ENCODE data around the gene KRTCAP3. TPM values are rescaled to one million over a fixed set of nuclear protein-coding genes. Genes with fewer than 3 reads are reported as not detected.

The KRTCAP3 gene
- total RNA-seq, 1 donor from 2014 or later = not detected

DNA sequence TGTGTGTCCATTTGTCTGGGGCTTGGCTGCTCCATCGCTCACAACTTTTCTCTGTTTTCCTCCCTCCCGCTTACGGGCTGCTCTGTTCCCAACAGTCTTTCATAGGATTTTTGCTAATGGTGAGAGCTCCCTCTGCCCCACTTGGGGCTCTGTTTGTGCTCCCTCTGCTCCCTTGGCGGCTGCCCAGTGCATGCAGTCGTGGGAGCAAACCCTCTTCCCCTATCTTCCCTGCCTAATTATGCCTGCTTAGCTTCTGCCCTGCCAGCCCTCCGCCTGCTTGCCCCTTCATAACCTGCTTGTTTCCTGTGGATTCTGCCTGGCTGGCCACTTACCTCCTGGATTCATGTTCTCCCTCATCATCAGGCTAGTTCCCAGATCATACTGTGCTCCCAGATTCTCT is 6.6 kb upstream of the KRTCAP3 start:
- DNase-seq (ENCODE audit: low spot score in 2 of 2) (no peak), FAIRE-seq (no peak)

- DNase-seq (ENCODE audit: low spot score in 2 of 2) (no peak), FAIRE-seq (no peak)
Measured at GRCh38 chr2:27441226-27441926, 805 bp upstream of the KRTCAP3 start.

DNA sequence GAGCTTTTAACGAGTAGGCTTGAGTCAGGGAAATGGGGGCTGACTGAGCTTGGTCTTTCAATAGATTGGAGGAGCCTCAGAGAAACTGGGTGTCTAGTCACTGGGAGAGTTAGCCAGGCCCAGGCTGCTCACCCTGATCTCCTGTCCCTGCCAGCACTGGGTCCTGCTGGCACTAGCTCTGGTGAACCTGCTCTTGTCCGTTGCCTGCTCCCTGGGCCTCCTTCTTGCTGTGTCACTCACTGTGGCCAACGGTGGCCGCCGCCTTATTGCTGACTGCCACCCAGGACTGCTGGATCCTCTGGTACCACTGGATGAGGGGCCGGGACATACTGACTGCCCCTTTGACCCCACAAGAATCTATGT is 720 bp downstream of the KRTCAP3 start:
- FAIRE-seq = no peak

GRCh38 chr2:27445155-27445554 is 3.0 kb downstream of the KRTCAP3 start:
- DNase-seq (ENCODE audit: low spot score in 2 of 2) (no peak), FAIRE-seq (no peak)

More for the DNA sequence above, 720 bp downstream of the KRTCAP3 start:
- no peak for DNase-seq (ENCODE audit: low spot score in 2 of 2)

- DNase-seq (ENCODE audit: low spot score in 2 of 2) (no peak), FAIRE-seq (no peak)
Measured at GRCh38 chr2:27445615-27446014, 3.4 kb downstream of the KRTCAP3 start.

GRCh38 chr2:27446057-27446456 is 3.9 kb downstream of the KRTCAP3 start:
- DNase-seq (ENCODE audit: low spot score in 2 of 2) (no peak), FAIRE-seq (no peak)

DNA sequence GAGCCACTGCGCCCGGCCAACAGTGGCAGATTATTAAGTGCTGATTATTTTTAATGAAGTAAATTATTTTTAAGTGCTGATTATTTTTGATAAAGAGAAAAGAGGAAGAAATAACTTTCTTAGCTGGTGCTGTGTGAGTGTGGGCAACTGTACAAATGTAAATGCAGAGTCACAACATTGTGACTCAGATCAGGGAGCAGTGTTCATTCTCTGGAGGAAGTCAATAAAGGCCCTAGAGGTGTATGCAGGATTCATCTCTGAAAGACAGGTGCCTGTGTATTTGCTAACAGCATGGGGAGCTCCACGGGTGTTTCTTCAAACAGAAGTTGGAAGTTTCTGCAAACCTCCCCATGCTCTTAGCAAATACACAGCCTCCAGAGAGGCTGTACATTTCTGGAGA is 6.2 kb downstream of the KRTCAP3 start:
- no peak for DNase-seq (ENCODE audit: low spot score in 2 of 2)
- no peak for FAIRE-seq

GRCh38 chr2:27451095-27451494 is 8.9 kb downstream of the KRTCAP3 start:
- DNase-seq (ENCODE audit: low spot score in 2 of 2) (no peak), FAIRE-seq (no peak)

DNA sequence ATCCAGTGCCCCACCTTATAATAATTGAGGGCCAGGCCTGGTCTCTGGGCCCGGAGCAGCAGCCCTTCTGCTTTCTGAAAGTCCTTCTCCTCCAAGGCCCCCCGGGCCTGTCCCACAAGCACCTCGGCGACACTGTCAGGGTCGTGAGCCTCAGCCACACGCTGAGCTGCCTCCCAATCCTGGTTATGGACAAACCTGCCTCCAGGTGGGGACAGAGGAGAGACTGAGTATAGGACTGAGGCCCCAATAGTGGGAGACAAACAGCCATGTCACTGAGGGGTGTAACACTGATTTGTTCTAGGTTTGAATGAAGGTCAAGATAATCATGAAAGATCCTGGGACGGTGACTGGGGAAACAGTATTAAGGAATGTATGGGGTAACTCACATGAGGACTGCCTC is 11.8 kb downstream of the KRTCAP3 start:
- no peak for DNase-seq (ENCODE audit: low spot score in 2 of 2)
- no peak for FAIRE-seq

DNA sequence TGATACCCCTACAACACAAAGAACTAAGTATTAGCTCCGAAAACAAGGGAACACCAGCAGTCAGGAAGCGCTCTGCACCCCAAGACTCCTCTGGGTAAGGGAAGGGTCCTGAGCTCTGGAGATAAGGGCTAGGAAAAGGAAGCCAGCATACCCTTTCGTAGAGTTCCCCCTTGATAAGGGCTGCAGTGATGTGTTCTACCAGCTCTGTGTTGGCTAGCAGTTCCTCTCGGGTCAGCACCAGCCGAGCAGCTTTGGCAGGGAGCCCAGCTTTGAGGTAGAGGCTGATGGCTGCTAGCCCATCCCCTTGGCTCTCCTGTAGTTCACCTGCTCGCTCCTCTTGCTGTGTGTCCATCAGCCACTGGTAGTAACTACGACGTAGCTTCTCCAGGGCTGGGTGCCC is 18.9 kb downstream of the KRTCAP3 start:
- FAIRE-seq (no peak), DNase-seq (ENCODE audit: low spot score in 2 of 2) (no peak)

DNA sequence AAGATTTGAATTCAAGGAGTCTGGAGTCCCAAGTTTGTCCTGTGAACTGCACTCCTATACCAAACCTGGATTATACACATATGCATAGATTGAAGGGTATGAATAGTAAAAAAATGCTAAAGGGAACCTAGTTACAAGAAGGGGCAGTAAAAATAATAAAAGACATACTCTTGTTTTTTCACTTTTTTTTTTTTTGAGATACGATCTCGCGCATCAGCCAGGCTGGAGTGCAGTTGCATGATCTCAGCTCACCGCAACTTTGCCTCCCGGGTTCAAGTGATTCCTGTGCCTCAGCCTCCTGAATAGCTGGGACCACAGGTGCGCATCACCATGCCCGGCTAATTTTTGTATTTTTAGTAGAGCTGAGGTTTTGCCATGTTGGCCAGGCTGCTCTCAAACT is 22.3 kb downstream of the KRTCAP3 start:
- no peak for FAIRE-seq
- no peak for DNase-seq (ENCODE audit: low spot score in 2 of 2)

DNA sequence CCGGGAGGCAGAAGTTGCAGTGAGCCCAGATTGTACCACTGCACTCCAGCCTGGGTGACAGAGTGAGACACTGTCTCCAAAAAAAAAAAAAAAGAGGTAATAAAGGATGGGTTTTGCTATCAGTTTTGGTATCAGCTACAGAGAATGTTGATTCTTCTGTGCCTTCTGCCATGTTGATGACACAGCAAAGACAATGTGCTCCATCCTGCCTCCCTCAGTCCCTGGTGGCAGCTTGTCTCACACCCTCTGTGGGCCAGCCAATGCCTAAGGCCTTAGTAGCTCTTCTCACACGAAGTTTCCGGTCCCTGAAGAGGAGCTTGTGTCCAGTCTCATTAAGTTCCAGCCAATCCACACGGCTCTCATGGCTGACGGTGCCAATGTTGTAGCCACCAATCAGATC is 29.8 kb downstream of the KRTCAP3 start:
- DNase-seq (ENCODE audit: low spot score in 2 of 2) = no peak

DNA sequence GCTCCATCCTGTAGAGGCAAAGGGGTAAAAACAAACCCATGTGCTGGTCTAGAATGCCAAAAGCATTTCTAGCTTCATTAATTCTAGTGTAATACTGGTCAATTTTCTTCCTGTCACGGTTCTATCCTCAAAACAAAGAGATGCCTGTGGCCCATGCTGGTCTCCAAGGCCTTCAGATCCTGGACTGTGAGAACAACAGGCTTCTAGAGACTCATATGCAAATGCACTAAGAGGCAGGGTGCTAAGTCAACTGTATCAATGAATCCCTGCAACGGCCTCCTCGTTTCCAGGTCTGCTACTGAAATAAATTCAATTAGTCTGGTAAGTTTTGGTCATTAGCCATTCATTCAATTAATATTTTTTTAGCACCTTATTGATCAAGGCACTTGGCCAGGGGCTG is 43.3 kb downstream of the KRTCAP3 start:
- FAIRE-seq (no peak), DNase-seq (ENCODE audit: low spot score in 2 of 2) (no peak)

More for the DNA sequence above, 29.8 kb downstream of the KRTCAP3 start:
- FAIRE-seq = no peak

DNA sequence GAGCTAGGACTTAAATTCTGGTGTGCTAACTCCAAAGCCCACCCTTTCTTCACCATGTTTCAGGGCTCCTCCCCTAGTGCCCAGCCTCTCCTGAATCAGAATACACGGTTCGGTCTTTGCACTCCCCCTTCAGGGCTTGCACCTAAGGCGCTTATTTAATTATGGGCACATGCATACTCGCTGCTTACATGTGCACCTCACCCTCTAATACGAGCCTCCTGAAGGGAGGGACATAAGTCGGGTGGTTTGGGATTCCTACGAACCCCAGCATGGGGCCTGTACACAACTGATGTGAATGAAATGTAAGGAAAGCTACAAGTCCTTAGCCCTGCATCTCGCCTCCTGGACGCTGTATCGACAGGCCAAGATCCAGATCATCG is 46.9 kb downstream of the KRTCAP3 start:
- FAIRE-seq (no peak), DNase-seq (ENCODE audit: low spot score in 2 of 2) (no peak)

DNA sequence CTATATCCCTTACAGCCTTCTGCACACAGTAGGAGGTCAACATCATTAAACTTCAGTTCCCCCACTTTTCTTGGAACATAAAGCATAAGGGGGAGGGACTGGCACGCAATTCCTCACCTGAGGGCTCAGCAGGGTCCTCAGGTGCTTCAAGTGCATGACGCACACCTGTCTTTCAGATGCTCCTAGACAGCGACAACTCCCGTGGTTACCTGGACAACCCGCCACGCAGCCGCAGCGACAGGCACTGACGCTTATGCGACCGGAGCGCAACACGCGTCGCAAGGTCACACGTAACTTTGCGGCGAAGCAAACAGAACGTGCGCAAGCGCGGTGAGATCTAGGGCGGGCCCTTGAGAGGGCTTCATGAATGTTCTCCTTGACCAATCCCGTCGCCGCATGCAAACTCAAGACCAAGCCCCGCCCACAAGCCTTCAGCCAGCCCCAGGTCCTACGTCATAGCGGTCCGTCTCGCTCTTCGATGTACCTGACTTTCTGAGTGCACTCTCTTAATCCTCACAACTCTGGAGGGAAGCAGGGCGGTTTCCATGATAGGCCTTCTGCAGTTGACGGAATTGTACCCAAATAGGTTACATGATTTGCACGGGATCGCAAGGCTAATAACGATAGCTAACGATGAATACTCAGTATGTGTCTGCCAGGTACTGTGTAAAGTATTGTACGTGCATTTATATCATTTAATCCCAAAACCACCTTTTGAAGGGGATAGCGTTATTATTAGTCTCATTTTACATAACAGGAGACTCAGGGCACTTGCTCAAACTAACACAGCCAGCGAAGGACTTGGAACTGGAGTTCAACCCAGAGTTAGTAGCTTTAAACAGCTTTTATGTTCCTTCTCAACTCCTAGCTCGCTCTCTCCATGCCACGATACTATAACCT is 47.6 kb downstream of the KRTCAP3 start, which contains the start of gene IFT172:
Gene IFT172 (minus strand): TSS at position 246 of the 900 bp plus-strand sequence. CDS start 90 bp downstream, at position 156.
- DNase-seq (ENCODE audit: low spot score in 2 of 2) (peak; percentile 89 to 95), FAIRE-seq (peak; percentile 13)

GRCh38 chr2:27492557-27492956 is 50.4 kb downstream of the KRTCAP3 start:
- FAIRE-seq (no peak), DNase-seq (ENCODE audit: low spot score in 2 of 2) (no peak)

- no peak for FAIRE-seq
- DNase-seq (ENCODE audit: low spot score in 2 of 2) = no peak
Measured at GRCh38 chr2:27493948-27494283, 51.7 kb downstream of the KRTCAP3 start.

Small RNA genes lying within 50 kb of the gene (small RNA-seq; reads per million reads assigned to genes)
- gene RNU6-986P = not detected

Other genes with a start within 250 kb of the KRTCAP3 start
- 37.5 TPM for gene ATRAID, start 230.3 kb upstream of the KRTCAP3 start, total RNA-seq
- gene SLC5A6, start 230.1 kb upstream of the KRTCAP3 start, total RNA-seq = 17.1 TPM
- 13.9 TPM for gene CAD, start 225.0 kb upstream of the KRTCAP3 start, total RNA-seq
- gene SLC30A3, start 179.3 kb upstream of the KRTCAP3 start, total RNA-seq = 0.82 TPM
- gene DNAJC5G, start 166.9 kb upstream of the KRTCAP3 start, total RNA-seq = not detected
- gene TRIM54, start 160.0 kb upstream of the KRTCAP3 start, total RNA-seq = not detected
- gene UCN, start 133.9 kb upstream of the KRTCAP3 start, total RNA-seq = 1.2 TPM
- 41.6 TPM for gene MPV17, start 119.3 kb upstream of the KRTCAP3 start, total RNA-seq
- gene GTF3C2, start 85.6 kb upstream of the KRTCAP3 start, total RNA-seq = 37.5 TPM
- 16.7 TPM for gene EIF2B4, start 72.0 kb upstream of the KRTCAP3 start, total RNA-seq
- 47.7 TPM for gene SNX17, start 71.8 kb upstream of the KRTCAP3 start, total RNA-seq
- 12.6 TPM for gene ZNF513, start 61.6 kb upstream of the KRTCAP3 start, total RNA-seq
- 72.2 TPM for gene PPM1G, start 32.8 kb upstream of the KRTCAP3 start, total RNA-seq
- 68.9 TPM for gene NRBP1, start 13.8 kb upstream of the KRTCAP3 start, total RNA-seq
- gene IFT172, start 47.4 kb downstream of the KRTCAP3 start, total RNA-seq = 36.3 TPM
- gene FNDC4, start 52.8 kb downstream of the KRTCAP3 start, total RNA-seq = 45.7 TPM
- 1.6 TPM for gene GCKR, start 54.5 kb downstream of the KRTCAP3 start, total RNA-seq
- 49.3 TPM for gene ZNF512, start 140.7 kb downstream of the KRTCAP3 start, total RNA-seq
- gene CCDC121, start 186.6 kb downstream of the KRTCAP3 start, total RNA-seq = 3.7 TPM
- gene GPN1, start 186.7 kb downstream of the KRTCAP3 start, total RNA-seq = 31.4 TPM
- gene SUPT7L, start 221.2 kb downstream of the KRTCAP3 start, total RNA-seq = 24.5 TPM
- 33.4 TPM for gene SLC4A1AP, start 221.5 kb downstream of the KRTCAP3 start, total RNA-seq